GM21390 (cell line): ENCODE measurements around the gene MRPL55.

Source experiments
- ATAC-seq: cut with Tn5 transposase; IDR thresholded peaks from one replicate; pipeline ENCODE4 v1.9.1; 2021; ENCODE audit not compliant: unreplicated experiment

Gene MRPL55

GRCh38 chr1:228073061-228073856, 35.8 kb downstream of the MRPL55 start:
- no peak for ATAC-seq

DNA sequence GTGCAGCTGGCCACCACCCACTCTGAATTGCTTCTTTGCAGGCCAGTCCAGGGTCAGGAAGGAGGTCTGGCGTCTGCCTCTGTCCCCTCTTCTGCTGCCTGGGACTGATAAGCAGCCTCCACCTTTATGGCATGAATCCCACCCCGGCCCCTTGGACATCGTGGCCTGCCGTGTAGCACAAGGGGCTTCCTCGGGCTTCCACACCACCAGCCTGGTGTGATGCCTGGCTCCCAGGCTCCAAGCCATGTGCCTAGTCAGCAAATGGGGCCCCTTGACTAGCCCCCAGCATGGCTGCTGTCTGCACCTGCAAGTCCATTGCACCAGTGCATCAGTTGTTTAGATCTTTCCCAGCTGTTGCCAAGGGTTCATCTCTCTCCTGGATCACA, 36.4 kb downstream of the MRPL55 start:
- no peak for ATAC-seq

DNA sequence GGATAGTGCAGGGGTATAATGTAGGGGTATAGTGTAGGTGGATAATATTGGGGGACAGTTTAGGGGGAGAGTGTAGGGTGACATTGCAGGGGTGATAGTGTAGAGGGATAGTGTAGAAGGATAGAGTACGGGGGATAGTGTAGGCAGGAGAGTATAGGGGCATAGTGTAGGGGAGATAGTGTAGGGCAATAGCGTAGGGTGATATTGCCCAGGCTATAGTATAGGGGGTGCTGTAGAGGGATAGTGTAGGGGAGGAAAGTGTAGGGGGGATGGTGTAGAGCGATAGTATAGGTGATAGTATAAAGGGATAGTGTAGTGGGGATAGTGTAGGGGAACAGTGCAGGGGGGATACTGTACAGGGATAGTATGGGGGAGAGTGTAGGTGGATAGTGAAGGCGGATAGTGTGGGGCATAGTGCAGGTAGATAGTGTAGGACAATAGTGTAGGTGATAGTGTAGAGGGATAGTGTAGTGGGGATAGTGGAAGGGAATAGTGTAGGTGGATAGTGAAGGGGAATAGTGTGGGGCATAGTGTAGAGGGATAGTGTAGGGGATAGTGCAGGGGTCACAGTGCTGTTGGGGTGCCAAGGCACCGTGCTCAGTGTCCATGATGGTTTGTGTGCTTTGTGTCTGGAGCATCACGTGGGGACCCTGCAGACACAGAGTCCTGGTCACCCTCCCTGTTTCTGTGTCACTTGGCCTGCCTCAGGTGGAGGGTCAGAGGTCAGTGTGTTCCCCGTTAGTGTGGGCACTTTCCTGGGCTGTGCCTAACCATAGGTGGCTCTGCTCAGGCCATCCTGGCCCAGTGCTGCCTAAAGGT, 37.1 kb downstream of the MRPL55 start:
- ATAC-seq = no peak

GRCh38 chr1:228070851-228071250, 38.2 kb downstream of the MRPL55 start:
- no peak for ATAC-seq

DNA sequence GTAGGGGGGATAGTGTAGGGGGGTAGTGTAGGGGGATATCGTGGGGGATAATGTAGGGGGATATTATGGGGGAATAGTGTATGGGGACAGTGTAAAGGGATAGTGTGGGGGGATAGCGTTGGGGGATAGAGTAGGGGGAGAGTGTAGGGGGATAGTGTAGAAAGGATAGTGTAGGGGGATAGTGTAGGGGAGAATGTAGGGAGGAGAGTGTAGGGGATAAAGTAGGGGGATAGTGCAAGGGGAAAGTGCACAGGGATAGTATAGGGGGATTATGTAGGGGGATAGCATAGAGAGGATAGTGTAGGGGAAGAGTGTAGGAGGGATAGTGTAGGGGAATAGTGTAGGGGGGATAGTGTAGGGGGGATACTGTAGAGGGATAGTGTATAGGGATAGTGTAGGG, 38.9 kb downstream of the MRPL55 start:
- ATAC-seq = no peak

GRCh38 chr1:228068359-228068758, 40.7 kb downstream of the MRPL55 start:
- ATAC-seq = no peak

DNA sequence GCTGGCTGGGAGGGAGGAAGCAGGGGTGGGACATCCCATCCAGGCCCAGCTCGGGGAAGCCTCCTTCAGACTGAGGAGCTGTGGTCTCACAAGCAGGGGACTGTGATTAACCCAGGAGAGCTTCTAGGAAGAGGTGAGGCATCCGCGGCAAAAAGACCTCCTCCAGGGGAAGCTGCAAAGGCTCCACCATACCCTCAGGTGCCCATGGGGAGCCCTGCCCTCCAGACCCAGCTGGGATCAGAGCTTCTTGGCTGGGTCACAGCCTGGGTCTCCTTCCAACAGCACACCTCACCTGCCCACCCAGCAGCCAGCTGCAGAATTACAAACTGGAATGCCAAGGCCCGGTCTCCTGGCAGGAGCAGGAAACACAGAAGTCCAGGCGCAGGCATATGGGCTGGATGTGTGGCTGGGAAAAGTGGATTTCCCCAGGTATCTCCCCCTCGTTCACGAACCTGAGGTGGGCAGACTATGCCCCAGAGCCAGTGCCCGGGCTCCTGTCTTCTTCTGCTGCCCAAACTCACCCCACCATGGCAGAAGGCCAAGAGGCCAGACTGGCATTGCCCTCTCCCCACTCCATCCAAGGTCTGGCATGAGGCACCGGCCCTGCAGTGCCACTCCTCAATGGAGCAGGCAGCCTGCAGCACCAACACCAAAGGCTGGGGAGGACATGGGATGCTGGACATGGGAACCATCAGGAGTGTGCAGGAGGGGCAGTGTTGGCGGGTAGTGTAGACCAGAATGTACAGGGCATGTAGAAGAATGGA, 42.0 kb downstream of the MRPL55 start:
- no peak for ATAC-seq

GRCh38 chr1:228066416-228066815, 42.7 kb downstream of the MRPL55 start:
- no peak for ATAC-seq

GRCh38 chr1:228065543-228066347, 43.4 kb downstream of the MRPL55 start:
- ATAC-seq = no peak

DNA sequence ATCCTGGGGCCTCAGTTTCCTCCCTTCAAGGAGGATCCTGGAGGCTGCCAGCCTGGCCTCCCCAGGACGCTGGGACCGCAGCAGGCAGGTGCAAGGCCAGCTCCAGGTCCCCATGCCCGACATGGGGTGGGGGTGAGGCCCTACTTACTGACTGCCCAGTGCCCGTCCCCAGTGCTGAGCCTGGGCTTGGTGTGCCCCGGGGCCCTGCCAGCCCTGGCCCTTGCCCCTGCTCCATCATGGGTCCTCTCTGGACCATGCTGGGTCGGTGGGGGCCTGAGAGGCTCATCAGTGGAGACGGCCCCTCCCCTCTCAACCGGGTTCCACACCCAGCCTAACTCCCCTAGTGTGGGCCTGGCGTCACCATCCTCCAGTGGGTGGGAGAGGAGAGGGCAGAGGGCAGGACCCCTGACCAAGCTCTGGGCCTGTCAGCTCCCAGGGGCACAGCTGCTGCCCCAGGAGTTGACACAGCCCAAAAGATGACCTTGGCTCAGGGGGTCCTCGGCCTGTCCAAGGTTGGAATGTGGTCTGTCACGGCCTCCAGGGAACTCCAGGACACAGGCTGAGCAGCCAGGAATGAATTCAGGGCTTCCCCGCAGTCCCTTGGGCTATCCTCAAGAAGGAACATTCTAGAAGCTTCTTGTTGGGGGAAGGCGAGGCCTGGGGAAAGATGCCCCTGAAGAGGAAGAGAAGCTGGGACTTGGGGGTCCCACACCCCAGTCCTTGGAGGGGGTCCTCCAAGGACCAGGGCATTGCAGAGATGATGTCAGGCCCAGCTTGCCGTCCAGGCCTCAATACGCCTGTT, 44.2 kb downstream of the MRPL55 start:
- no peak for ATAC-seq

DNA sequence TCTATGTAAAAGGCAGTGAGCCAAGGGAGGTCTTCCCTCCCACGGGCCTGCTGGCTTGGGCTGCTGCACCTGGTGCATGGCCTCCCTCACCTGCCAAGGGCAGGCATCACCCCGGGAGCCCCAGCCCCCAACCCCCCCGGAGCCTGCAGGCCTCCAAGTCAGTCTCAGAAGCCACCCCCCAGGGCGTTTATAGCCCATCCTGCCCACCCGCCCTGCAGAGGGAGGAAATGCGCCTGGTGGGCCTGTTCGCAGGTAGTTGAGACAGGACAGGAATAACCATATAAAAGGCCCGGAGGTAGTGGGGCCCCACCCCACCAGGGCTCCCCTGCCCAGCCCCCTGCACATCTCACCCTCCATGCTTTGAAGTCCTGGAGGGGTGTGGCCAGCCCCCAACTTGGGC, 44.8 kb downstream of the MRPL55 start:
- no peak for ATAC-seq

- no peak for ATAC-seq
Measured at GRCh38 chr1:228063251-228064191, 45.6 kb downstream of the MRPL55 start.

DNA sequence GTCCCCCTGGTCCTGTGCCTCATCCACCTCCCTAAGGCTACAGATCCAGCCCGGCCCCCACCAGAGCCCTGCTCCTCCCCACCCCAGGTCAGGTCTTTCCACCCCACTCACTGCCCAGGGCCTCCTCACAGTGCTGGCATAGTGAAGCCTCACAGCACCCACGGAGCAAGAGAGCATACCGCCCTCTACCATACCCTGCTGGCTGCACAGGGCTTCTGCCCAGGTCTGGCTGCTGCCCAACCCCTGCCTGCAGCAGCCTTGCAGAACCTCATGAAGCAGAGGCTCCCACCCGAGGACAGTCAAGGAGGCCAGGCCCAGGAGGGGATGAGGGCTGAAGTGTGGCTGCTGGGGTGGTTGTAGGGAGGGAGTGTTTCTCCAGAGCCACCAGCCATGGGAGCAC, 46.3 kb downstream of the MRPL55 start:
- no peak for ATAC-seq

DNA sequence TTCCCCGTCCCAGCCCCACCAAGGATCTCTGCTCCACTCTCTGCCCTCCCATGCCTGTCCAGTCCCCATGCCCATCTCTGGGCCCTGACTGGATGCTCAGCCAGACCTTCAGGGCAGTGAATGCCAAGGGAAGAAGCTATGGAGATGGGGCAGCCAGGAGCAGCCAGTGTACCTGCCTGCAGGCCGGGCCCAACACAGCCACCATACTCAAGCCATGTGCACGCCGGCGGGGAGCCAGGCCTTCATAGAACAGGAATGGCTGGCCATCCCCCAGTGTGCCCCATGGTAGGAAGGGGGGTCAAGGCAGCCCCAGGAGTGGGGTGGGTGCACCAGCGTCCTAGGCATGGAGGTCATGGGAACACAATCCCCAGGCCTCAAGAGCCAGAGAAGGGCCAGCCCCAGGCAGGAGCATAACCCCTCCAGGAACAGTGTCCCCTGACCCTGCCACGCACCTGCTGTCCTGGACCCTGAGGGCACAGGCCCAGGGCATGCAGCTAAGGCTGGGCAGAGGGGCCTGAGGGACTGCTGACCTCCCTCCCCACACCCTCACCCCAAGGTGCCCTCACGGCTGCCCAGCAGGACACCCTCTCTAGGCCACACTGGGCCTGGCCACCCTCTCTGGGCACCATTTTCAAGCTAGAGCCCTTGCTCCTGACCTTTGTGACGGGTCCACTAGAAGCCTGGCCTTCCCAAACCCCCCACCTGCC, 46.9 kb downstream of the MRPL55 start:
- no peak for ATAC-seq

DNA sequence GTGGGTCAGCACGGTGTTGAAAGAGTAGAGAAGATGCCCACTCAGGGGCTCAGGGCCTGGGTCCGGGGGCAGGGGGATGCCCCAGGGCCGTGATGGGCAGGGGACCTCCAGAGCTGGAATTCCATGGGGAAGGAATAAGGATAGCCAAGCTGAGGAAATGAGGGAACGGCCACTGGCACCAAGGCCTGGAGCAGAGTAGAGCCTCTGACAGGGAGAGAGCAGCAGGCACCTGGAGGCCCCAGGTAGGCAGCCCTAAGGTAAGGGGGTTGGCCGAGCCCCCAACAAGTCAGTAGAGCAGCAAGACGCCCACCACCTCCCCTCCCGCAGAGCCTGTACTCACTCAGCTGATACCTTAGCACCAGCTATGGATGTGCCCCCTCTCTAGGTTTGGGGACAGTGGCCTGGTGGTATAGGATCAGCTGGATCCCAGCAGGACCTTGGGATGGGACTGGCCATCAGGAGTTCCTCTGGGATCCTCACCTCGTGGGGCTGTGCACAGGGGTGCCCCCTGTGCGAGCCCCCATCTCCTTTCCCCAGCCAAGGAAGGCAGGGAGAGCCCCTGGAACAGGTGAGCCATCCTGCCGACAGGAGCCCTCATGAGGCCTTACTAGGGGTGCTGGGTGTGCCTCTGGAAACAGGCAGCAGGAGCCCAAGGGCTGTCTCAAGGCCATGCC, 47.6 kb downstream of the MRPL55 start:
- ATAC-seq = no peak

GRCh38 chr1:228060458-228061190, 48.5 kb downstream of the MRPL55 start:
- no peak for ATAC-seq
